ENCODE results near the gene RBL1.

DNA sequence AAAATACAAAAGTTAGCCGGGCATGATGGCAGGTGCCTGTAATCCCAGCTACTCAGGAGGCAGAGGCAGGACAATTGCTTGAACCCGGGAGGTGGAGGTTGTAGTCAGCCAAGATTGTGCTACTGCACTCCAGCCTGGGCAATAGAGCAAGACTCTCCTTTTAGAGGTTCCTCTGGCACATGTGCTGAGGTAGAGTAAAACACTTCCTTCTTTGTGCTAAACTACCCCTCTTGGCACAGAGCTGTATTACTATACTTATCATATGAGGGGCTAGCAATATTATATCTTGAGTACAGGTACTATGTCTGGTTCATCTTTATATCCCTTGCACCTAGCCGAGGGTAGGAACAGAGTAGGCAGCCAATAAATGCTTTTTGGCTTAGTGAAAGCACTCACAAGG lies 104.1 kb downstream of the RBL1 start:
- TF ChIP-seq, protein P1, sequence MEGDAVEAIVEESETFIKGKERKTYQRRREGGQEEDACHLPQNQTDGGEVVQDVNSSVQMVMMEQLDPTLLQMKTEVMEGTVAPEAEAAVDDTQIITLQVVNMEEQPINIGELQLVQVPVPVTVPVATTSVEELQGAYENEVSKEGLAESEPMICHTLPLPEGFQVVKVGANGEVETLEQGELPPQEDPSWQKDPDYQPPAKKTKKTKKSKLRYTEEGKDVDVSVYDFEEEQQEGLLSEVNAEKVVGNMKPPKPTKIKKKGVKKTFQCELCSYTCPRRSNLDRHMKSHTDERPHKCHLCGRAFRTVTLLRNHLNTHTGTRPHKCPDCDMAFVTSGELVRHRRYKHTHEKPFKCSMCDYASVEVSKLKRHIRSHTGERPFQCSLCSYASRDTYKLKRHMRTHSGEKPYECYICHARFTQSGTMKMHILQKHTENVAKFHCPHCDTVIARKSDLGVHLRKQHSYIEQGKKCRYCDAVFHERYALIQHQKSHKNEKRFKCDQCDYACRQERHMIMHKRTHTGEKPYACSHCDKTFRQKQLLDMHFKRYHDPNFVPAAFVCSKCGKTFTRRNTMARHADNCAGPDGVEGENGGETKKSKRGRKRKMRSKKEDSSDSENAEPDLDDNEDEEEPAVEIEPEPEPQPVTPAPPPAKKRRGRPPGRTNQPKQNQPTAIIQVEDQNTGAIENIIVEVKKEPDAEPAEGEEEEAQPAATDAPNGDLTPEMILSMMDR (IDR thresholded peaks at IDR 0.05): no peak
- TF ChIP-seq EZH2 (IDR thresholded peaks at IDR 0.05): no peak
